GM21390 (cell line): ENCODE results near the gene IKBIP.
"Not testable (repeated sequence)": the region's sequence is repeated elsewhere in the genome, so short reads cannot be mapped to it uniquely, and the experiment has no call there.

Experiments used
- ATAC-seq: cut with Tn5 transposase; IDR thresholded peaks from one replicate; pipeline ENCODE4 v1.9.1; 2021; ENCODE audit not compliant: unreplicated experiment

Gene IKBIP

DNA sequence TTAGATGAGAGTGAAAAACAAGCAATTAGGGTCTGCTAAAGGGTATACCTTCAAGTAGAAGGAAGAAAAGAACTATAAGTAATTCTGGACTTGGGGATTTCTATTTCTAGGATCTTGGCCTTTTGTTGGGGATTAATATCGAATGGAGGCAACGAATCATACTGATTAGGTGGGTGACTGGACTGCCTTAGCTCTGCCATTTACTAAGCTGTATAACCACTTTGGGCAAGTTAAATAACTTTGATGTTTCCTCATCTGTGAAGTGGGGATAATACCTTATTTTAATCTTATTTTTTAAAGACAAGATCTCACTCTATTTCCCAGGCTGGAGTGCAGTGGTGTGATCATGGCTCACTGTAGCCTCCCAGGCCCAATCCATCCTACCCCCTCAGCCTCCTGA is 6.6 kb downstream of the IKBIP start:
- ATAC-seq = no peak

DNA sequence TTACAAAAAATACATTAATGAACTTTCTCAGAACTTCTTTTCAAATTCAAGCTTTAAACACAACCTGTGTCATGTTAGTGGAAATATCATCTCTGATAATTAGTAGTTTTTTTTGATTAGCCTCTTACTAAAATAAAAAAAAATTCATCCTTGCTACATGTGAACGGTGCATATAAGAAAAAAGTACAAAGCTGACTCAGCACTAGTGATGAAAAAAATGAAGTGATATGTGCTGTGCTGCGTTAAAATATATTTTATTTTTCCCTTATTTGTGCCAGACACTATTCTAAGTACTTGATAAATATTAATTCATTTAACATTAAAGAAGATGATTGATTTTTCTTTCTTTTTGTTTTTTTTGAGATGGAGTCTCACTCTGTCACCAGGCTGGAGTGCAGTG is 7.5 kb downstream of the IKBIP start:
- no peak for ATAC-seq

DNA sequence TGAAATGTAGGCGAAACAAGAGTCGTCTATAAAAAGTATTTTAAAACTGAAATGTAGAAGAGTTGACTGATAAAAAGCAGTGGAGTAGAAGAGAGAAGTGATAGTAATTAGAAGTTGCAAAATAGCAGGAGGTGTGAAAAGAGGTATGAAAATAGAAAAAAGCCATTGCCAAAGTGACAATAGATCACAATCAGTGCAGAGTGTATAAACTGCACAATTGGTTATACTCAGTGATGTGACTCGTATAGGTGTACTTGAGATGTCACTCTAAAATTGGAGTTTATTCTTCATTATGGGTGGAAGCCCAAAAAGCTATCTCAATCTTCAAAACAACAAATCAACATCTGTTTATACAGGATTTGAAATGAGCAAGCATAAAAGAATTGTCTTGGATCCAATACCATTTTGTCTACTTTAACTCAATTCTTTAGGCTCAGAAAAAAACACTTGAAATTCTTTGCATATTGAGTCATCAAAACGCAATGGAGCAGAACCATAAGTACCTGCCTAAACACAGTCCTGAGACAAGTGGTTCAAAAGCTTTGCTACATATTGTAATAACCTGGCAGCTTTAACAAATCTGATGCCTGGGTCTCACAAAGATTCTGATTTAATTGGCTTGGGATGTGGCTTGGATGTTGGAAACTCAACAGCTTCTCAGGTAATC is 8.8 kb downstream of the IKBIP start:
- ATAC-seq = peak; percentile 93

DNA sequence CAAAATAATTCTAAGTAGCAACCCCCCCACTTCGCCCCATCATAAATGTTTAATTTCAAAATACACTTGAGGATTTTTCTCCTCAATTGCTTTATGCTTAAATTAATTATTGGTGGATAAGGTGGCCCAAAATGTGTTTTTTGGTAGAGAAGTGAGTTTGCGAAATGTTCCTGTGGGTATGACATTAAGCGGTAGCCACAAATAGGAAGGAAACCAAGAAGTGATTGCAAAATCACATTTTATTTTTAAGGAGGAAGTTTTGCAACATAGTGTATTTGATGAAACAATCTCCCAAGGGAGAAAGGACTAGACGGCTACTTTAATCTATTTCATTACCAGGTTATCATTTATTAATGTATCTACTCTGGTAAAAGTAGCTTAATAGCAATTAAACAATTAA is 25.6 kb downstream of the IKBIP start:
- no peak for ATAC-seq

DNA sequence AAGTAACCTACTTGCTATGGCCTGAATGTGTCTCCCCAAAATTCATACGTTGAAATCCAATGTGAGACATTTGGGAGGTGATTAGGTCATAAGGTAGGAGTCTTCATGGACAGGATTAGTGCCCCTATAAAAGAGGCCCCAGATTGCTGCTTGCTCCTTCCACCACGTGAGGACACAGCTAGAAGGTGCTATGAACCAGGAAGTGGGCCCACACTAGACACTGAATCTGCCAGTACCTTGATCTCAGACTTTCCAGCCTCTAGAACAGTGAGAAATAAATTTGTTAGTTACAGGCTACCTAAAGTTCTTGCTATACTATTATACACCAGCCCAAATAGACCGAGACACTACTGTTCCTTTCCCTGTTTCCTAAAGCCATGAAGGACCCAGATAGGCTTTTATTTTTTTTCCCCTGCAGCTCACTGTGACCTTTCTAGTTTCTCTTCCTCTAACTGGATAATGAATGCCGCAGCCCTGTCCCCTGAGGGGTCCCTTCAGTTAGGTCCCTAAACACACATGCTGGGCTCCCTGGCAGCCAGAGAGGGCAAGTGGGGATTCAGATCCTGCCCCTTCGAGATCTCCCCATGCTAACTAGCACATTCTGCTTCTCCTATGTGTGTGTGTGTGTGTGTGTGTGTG is 31.8 kb downstream of the IKBIP start:
- peak; percentile 82 for ATAC-seq

DNA sequence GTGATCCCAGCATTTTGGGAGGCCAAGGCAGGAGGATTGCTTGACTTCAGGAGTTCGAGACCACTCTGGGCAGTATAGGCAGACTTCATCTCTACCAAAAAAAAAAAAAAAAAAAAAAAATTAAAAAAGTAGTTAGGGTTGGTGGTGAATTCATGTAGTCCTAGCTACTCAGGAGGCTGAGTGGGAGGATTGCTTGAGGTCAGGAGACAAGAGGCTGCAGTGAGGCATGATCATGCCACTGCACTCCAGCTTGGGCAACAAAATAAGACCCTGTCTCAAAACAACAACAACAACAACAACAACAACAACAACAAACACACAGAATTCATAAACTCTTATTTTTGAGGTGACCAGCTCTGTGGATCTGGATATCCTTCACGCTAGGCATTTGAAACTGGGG is 34.0 kb downstream of the IKBIP start:
- ATAC-seq = no peak

DNA sequence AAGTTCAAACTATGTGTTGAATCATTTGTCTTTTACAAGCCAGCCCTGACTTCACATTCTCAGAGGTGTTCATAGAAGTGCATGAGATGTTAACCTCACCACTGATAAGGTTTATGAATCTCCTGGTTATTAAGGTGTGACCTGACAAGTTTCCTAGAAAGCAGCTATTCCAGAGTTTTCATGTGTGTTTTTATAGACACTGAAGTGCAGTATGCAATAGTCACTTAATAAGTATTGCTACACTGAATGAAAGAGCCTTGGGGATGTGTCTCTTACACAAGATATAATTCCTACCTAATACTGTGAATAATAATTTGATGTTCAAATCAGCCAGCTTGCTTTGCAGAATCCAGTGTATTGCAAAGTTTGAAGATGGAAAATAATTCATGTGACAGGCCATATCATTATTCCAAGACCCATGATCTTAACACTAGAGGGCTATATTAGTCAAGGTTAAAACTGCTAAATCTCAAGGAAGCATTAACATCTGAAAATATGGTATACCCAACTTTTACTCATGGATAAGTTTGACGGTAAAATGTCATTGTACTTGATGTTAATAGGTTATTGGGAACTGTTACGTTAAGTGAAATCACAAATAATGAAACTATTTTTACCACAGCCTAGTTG is 38.1 kb downstream of the IKBIP start:
- no peak for ATAC-seq

DNA sequence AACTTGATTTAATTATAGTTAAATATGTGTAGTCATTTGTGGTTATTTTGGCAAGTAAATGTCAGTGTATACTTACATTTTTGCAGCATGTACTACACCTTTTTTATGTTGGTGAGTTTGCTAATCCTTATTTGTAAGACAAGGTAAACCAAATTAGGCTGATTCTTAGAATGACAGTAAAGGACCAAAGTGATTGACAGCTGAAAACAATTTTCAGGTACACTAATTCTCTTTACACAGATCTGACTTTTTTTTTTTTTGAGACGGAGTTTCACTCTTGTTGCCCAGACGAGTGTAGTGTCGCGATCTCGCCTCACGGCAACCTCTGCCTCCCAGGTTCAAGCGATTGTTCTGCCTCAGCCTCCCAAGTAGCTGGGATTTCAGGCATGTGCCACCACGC is 42.7 kb downstream of the IKBIP start:
- no peak for ATAC-seq

DNA sequence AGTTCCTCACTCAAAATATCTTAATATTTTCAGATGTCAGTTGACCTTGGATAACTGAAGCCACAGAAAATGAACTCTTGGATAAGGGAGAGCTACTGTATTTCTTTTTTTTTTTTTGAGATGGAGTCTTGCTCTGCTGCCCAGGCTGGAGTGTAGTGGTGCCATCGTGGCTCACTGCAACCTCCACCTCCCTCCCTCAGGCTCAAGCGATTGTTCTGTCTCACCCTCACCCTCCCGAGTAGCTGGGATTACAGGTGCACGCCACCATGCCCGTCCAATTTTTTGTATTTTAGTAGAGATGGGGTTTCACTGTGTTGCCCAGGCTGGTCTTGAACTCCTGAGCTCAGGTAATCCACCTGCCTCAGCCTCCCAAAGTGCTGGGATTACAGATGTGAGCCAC is 47.3 kb downstream of the IKBIP start:
- not testable (repeated sequence) for ATAC-seq

DNA sequence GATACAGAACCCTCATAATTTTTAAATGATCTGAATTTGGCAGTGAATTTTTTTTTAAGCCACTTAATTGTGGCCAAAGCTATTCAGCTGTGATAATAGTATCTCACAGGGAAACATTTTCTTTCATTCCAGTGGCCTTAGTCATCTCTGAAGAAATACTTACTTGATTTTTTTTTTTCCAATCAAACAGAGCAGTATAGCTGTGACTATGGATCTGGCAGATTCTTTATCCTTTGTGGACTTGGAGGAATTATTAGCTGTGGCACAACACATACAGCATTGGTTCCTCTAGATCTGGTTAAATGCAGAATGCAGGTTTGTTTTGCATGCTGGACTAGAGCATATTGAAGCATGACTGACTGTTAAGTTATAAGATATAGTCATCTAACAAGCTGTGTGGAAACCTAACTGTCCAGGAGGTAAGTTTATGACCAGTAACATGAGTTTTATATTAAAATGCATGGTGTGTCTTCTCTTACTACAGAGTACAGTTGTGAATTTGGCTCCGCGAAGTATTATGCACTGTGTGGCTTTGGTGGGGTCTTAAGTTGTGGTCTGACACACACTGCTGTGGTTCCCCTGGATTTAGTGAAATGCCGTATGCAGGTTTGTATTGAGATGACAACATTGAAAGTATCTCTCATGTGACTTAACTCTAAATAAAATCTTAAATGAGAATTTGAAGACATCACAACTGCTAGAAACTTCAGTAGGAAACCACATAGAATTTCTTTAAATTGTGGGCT is 49.2 kb downstream of the IKBIP start:
- no peak for ATAC-seq

DNA sequence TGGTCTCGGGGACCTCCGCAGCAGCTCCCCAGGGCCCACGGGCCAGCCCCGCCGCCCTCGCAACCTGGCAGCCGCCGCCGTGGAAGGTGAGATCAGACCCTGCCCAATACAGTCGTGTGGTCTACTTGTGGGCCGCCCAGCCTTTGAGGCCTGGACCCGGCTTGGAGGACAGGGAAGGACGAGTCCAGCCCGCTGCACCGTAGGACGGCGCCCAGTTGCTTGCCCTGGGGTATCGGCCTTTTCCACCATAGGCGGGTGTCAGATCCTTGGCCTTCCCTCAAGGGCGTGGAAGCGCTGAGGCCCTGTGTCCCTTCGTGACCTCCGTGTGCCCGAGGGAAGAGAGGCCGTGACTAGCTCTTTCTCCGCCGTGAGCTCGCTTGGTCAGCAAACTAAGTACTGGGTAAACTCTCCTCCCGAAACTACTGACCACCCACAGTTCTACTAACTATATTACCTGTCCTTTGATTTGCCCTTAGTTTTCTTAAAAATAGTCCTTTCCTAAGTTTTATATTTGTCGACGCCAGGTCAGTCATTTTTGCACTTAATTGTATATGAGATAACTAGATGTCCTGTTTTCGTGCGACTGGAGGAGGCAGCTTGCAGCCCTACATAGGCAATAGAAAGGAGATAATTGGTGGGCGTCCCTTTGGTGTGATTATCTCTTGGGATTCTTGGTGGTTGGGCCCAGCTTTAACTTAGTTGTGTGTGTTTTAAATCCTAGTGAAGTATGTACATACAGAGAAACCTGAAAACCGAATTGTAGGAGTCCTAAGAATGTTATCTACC is 50.3 kb downstream of the IKBIP start:
- no peak for ATAC-seq

DNA sequence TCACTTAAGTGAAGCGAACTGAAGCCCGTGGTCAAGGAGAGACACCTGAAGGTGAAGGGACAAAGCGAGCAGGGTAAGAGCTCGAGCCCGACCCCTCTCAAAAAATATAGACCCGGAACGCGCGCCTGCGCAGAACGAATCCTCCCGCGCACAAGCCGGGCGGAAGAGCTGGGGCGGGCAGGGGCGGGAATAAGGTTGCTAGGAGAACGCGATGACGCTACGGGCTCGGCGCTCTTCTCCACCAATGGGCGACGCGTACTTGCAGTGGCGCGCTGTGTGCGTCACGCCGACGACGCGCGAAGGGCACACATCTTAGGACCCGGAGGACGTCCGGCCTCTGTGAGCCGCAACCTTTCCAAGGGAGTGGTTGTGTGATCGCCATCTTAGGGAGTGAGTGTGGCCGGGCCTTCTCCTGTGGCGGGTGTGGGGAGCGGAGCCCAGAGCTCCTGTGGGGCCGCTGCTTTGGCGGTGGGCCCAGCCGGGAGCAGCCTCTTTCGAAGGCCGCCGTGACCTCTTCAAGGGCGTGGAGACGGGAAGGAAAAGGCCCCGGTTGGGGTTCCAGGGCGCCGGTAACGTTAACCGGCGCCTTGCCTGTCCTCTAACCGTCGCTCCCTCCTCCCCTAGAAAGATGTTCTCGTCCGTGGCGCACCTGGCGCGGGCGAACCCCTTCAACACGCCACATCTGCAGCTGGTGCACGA is 51.1 kb downstream of the IKBIP start, which contains the start of gene SLC25A3:
Gene SLC25A3 (plus strand): TSS at position 336 of the 699 bp plus-strand sequence. CDS start 293 bp downstream, at position 629.
- peak; percentile 99 for ATAC-seq

DNA sequence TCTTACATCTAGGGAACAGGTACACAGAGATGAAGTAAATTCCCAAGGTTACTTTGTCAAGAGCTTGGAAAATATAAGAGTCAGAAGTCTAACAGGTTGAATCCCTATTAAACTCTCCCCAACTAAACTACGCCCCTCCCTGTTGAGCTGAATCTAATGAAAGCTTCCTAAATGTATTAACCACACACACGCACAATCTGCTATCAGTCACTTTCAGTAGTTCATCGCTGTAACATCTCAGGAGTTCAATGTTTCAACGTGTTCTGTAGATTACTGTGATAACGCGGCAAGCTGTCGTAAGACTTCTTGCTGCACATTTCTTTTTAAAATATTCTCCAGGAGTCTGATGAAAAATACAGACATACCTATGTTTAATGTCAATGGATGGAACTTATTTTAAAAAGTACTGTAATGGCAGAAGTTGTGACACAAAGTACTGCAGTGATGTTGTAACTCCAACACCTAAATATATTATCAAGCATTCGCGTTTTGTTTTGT is 51.7 kb downstream of the IKBIP start:
- no peak for ATAC-seq

DNA sequence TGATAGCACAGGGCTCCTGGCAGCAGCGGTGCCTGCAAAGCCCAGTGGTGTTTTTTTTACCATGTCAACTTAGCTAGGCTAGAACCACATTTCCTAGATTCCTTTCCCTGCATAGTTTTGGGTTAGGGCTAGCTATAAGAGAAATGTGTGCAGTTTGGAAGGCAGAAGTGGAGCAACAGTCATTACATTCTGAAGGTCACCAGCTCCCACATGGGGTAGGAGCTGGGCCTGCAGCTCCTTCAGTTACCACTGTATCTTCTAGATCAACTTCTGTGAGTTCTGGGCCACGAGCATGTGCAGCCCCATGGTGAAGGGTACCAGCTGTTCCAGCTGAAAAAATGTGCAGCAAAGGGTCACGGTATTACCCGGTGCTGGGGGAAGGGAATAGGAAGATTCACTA is 53.4 kb downstream of the IKBIP start:
- no peak for ATAC-seq

DNA sequence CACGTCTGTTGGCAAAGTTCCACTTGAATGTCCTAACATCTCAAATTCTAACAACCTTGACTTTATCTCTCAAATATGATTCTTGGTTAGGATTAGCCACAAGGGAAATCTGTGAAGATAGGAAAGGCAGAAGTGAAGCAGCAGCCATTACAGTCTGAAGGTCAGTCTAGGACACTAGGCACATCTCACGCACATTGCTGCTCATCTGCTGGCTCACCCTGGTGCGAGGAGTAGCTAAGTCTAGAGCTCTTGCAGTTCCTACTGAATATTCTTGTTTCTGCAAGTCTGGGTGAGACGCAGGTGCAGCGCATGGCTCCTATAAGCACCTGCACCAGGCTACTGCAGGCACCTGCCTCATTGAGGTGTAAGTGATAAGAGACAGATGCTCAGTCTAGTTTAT is 57.5 kb downstream of the IKBIP start:
- no peak for ATAC-seq

DNA sequence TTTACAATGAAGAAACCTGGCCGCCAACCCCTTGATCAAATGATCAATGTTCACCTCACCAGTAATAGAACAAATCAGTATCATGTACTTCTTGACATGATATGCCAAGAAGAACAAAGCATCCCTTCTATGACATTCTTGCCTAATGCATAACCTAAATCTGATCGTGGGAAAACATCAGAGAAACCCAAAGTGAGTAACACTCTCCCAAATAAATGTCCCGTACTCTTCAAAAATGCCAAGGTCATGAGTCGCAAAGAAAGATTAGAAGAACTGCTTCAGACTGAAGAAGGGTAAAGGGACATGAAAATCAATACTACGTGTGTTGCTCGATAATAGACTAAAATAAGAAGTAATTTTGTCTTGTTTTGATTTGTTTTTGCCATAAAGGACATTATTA is 62.5 kb downstream of the IKBIP start:
- ATAC-seq = no peak

DNA sequence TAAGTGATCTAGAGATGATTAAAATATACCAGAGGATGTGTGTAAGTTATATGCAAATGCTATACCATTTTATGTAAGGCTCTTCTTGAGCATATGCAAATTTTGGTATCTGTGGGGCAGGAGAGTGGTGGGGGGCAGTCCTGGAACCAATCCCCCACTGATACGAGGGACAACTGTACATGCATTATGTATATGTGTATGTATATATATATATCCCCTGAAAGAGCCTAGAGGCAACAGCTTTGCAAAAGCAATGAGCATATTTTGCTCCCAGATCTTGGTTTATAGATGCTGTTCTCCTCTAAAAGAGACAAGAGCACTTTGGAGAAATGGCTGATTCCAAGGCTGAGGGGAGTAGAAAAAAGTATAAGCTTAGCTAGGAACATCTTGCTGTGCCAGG is 63.5 kb downstream of the IKBIP start:
- ATAC-seq = no peak

DNA sequence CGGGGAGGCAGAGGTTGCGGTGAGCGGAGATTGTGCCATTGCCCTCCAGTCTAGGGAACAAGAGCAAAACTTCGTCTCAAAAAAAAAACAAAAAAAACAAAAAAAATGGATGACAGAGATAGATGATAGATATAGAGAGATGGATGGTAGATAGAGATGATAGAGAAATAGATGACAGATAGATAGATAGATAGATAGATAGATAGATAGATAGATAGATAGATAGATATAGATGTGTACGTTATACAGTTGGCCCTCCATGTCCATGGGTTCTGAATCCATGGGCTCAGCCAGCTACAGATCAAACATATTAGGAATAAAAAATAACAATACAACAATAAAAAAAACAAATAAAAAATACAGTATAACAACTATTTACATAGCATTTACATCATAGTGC is 63.9 kb downstream of the IKBIP start:
- no peak for ATAC-seq

DNA sequence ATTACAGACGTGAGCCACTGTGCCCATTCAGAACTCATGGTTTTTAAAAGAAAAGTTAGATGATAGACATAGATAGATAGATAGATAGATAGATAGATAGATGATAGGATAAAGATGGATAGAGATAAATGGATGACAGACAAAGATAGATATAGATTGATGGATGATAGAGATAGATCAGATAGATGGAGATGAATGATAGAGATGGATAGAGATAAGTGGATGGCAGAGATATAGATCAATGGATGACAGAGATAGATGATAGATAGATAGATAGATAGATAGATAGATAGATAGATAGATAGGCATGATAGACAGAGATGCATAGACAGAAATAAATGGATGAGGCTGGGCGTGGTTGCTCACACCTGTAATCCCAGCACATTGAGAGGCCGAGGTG is 64.8 kb downstream of the IKBIP start:
- no peak for ATAC-seq

DNA sequence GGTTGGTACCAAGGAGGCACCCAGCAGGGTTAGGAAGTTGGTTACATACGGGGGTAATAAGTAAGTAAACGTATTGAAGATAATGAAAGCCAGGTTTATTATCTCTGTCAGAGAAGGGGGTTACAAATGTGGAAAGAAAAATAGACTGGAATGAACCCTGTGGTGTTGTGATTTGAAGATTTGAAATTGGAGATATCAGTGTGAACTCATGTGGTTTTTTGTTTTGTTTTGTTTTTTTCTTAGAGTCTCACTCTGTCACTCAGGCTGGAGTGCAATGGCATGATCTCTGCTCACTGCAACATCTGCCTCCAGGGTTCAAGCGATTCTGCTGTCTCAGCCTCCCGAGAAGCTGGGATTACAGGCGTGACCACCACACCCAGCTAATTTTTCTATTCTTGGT is 65.2 kb downstream of the IKBIP start:
- ATAC-seq = no peak
